RWPE2 (cell line): ENCODE results near the gene PEAK1.

Experiments used
- ATAC-seq: fragments of 200-7000 bp; cut with Tn5 transposase; 3 replicates; pipeline ENCODE4 v1.9.1; 2021; ENCODE audit warnings: low read depth
- DNase-seq: peaks from one replicate; pipeline ENCODE4 v3.0.0-alpha.2; 2020; ENCODE audit warnings: low spot score
- H3K27ac ChIP-seq: fragments of 450-650 bp; 2 replicates; pipeline ENCODE4 v1.5.1; 2017; ENCODE audit warnings: mild to moderate bottlenecking; ENCODE audit not compliant: poor library complexity, severe bottlenecking
- H3K27me3 ChIP-seq: fragments of 250-450 bp; sonication (Bioruptor Pico); 2 replicates; pipeline ENCODE4 v1.5.1; 2021; ENCODE audit warnings: mild to moderate bottlenecking, moderate library complexity; ENCODE audit not compliant: insufficient read depth, poor library complexity, severe bottlenecking
- H3K36me3 ChIP-seq: fragments of 250-450 bp; sonication (Bioruptor Pico); 2 replicates; pipeline ENCODE4 v1.5.1; 2020; ENCODE audit warnings: low read depth, mild to moderate bottlenecking, moderate library complexity
- H3K4me1 ChIP-seq: fragments of 250-450 bp; sonication (Bioruptor Pico); 2 replicates; pipeline ENCODE4 v1.5.1; 2021; ENCODE audit warnings: mild to moderate bottlenecking, moderate library complexity; ENCODE audit not compliant: insufficient read depth, poor library complexity, severe bottlenecking
- H3K4me3 ChIP-seq: fragments of 250-450 bp; sonication (Bioruptor Pico); 2 replicates; pipeline ENCODE4 v1.5.1; 2021; ENCODE audit warnings: mild to moderate bottlenecking, moderate library complexity; ENCODE audit not compliant: severe bottlenecking
- H3K9me3 ChIP-seq: fragments of 250-450 bp; sonication (Bioruptor Pico); 2 replicates; pipeline ENCODE4 v1.5.1; 2021; ENCODE audit warnings: mild to moderate bottlenecking, moderate library complexity; ENCODE audit not compliant: severe bottlenecking
- CTCF ChIP-seq: fragments of 450-650 bp; IDR thresholded peaks from one replicate; pipeline ENCODE4 v1.5.1; 2017; ENCODE audit warnings: mild to moderate bottlenecking, moderate library complexity; ENCODE audit not compliant: poor library complexity, severe bottlenecking

PEAK1 gene

GRCh38 chr15:77119446-77119845, 300.5 kb downstream of the PEAK1 start:
- no peak for TF ChIP-seq CTCF
- no peak for DNase-seq
- no peaks in the 10 kb centered on the region for H3K27me3 ChIP-seq
- no peak for ATAC-seq
- H3K4me3 ChIP-seq, result no peak overlapping the region
- H3K27ac ChIP-seq, result no peak overlapping the region
- H3K36me3 ChIP-seq, result no peaks in the 10 kb centered on the region
- H3K4me1 ChIP-seq, result no peaks in the 10 kb centered on the region
- no peaks in the 10 kb centered on the region for H3K9me3 ChIP-seq

DNA sequence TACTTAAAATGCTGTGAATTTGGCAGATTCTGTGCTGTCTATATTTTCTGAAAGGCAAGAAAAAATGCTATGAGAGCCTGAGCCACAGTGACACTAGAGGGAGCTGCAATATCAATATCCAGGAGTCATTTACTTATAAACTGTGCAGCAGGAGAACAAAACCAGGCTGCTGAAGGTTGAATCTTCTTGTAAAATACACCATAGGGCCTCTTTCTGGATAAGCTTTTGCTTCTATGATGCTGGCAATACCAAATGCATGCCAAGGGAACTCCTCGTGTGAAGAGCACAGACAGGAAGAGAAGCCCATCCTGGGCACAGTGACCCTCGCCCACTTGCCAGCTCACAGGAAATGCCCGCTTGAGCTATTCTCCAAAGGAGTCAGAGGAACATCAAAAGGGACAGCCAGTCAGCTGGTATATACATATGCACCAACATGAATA, 301.0 kb downstream of the PEAK1 start:
- H3K27ac ChIP-seq, result no peak overlapping the region
- no peaks in the 10 kb centered on the region for H3K9me3 ChIP-seq
- ATAC-seq (peak; percentile 84), DNase-seq (no peak)
- H3K4me3 ChIP-seq, result no peak overlapping the region
- no peaks in the 10 kb centered on the region for H3K27me3 ChIP-seq
- H3K36me3 ChIP-seq, result no peaks in the 10 kb centered on the region
- H3K4me1 ChIP-seq, result no peaks in the 10 kb centered on the region
- TF ChIP-seq CTCF, result peak; percentile 98

DNA sequence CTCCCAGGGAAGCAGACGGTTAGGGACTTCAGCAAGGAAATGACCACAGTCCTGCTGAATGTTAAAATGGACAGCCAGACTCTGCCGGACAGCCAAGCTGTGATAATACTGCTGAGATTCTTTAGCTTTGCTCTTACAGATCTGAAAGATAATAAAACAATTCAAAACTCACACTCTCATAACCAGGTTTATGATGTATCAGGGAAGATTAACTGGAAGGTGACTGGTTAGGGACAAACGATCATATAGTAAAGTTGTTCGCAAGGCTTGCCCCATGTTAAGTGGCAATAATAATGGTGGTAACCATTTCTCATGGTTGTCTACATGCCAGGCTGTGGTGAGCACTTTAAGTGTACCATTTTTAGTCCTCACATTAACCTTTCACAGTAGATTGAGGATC, 304.7 kb downstream of the PEAK1 start:
- TF ChIP-seq CTCF, result no peak
- no peak overlapping the region for H3K4me3 ChIP-seq

DNA sequence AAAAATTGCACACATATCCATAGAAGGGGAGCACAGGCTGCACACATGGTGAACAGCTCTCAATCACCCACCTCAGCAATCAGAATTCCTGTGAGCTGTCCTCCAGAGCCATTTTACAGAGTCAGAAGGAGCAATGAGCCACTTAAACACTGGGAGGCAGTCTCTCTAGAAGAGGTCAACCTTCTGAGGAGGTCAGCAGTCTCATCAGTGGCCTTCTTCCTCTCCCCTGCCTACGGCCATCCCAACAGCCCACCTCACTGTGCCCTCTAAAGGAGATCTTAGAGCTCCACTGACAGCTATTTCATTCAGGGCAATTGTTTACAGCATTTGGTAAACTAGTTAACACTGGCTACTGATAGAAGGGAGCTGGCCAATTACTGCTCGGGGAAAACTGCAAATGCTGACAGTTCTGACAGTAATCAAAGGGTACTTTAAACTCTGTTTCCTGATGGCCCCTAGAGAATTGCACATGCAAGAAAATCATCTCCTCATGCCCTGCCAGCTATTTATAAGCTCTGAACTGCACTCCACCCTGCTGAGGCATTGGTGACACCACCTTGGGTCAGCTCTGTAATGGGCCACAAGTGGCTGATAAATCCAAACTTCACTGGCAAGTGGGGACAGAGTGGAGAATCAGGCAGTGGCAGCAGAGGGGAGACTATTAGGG, 306.9 kb downstream of the PEAK1 start:
- DNase-seq, result no peak
- Histone ChIP-seq H3K4me1 (no peaks in the 10 kb centered on the region), H3K9me3 (no peaks in the 10 kb centered on the region), H3K27ac (no peak overlapping the region), H3K4me3 (no peak overlapping the region), H3K36me3 (no peaks in the 10 kb centered on the region), H3K27me3 (no peaks in the 10 kb centered on the region)
- 0 out of 3 replicates have a peak, but pooled peaks have one; percentile 19 for ATAC-seq
- no peak for TF ChIP-seq CTCF

More for the DNA sequence above, 304.7 kb downstream of the PEAK1 start:
- no peak for ATAC-seq
- Histone ChIP-seq H3K4me1 (no peaks in the 10 kb centered on the region), H3K27me3 (no peaks in the 10 kb centered on the region), H3K9me3 (no peaks in the 10 kb centered on the region), H3K36me3 (no peaks in the 10 kb centered on the region), H3K27ac (no peak overlapping the region)
- no peak for DNase-seq

DNA sequence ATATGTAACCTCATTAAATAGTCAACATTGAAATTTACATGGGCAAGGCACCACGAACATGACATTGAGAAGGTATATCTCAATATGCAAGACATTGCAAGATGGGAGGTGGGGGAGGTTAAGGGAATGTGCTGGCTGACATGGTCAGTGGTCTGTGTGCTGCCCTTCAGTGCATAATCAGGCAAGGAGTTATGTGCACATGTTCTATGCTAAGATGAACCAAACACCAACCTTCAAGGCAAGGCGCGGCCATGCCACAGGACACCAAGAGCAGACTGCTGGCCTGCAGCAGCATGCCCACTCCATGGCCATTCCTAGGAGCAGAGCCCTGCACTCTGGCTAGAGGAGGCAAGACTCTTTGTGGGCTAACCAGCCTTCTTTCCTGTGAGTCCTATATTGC, 308.1 kb downstream of the PEAK1 start:
- no peaks in the 10 kb centered on the region for H3K27me3 ChIP-seq
- no peak overlapping the region for H3K4me3 ChIP-seq
- no peaks in the 10 kb centered on the region for H3K9me3 ChIP-seq
- DNase-seq (peak; percentile 53), ATAC-seq (no peak)
- H3K36me3 ChIP-seq, result no peaks in the 10 kb centered on the region
- no peaks in the 10 kb centered on the region for H3K4me1 ChIP-seq
- no peak for TF ChIP-seq CTCF
- no peak overlapping the region for H3K27ac ChIP-seq
